DND-41 (cell line): ENCODE measurements around the gene UBA3.

ENCODE experiments used
- ATAC-seq: fragments of 200-7000 bp; cut with Tn5 transposase; 3 replicates; pipeline ENCODE4 v1.9.1; 2021; ENCODE audit warnings: low read depth; ENCODE audit not compliant: insufficient read depth
- DNase-seq: peaks from one replicate; pipeline ENCODE4 v3.0.0-alpha.2; 2020
- H2AFZ ChIP-seq: 2 replicates; pipeline ENCODE4 v1.6.0; 2012; ENCODE audit warnings: low read depth, low read length
- H3K27ac ChIP-seq: 2 replicates; pipeline ENCODE4 v1.5.1; 2012; ENCODE audit warnings: low read length, inconsistent platforms
- H3K27me3 ChIP-seq: fragments of 200-600 bp; sonication (generic); 2 replicates; pipeline ENCODE4 v1.6.0; 2012; ENCODE audit warnings: low read length, mild to moderate bottlenecking, inconsistent platforms; ENCODE audit not compliant: insufficient read depth, poor library complexity
- H3K36me3 ChIP-seq: 2 replicates; pipeline ENCODE4 v1.5.1; 2012; ENCODE audit warnings: low read length, inconsistent platforms; ENCODE audit not compliant: insufficient read depth
- H3K4me1 ChIP-seq: 2 replicates; pipeline ENCODE4 v1.5.1; 2012; ENCODE audit warnings: mild to moderate bottlenecking, low read length; ENCODE audit not compliant: insufficient read depth
- H3K4me2 ChIP-seq: 2 replicates; pipeline ENCODE4 v1.6.0; 2012; ENCODE audit warnings: mild to moderate bottlenecking, moderate library complexity, low read length, inconsistent platforms; ENCODE audit not compliant: insufficient read depth
- H3K4me3 ChIP-seq, 2 experiments: fragments of 200-600 bp in 1 of 2; shearing (Covaris generic) in 1 of 2; 2 replicates each; pipeline ENCODE4 v1.5.1; 2012 to 2016; ENCODE audit warnings: inconsistent platforms in 2 of 2, low read length in 2 of 2, mild to moderate bottlenecking in 2 of 2, low read depth in 1 of 2, moderate library complexity in 1 of 2
- H3K79me2 ChIP-seq: 2 replicates; pipeline ENCODE4 v1.6.0; 2012; ENCODE audit warnings: low read length, inconsistent platforms; ENCODE audit not compliant: insufficient read depth
- H3K9ac ChIP-seq: 2 replicates; pipeline ENCODE4 v1.6.0; 2012; ENCODE audit warnings: low read depth, mild to moderate bottlenecking, inconsistent platforms, low read length, moderate library complexity
- H3K9me3 ChIP-seq: 2 replicates; pipeline ENCODE4 v1.5.1; 2012; ENCODE audit warnings: low read length, moderate library complexity, mild to moderate bottlenecking, inconsistent platforms; ENCODE audit not compliant: insufficient read depth, severe bottlenecking
- H4K20me1 ChIP-seq: 2 replicates; pipeline ENCODE4 v1.6.0; 2012; ENCODE audit warnings: low read length; ENCODE audit not compliant: insufficient read depth
- EZH2 ChIP-seq: IDR thresholded peaks from 3 replicates; pipeline ENCODE4 v1.6.1; 2012; ENCODE audit warnings: borderline replicate concordance, low read depth, mild to moderate bottlenecking, moderate library complexity, low read length, inconsistent platforms; ENCODE audit not compliant: severe bottlenecking
- TF ChIP-seq, protein P1 (sequence below): IDR thresholded peaks from 2 replicates; pipeline ENCODE4 v1.5.1; 2012; ENCODE audit warnings: borderline replicate concordance, low read length, moderate library complexity, mild to moderate bottlenecking; ENCODE audit not compliant: poor library complexity, severe bottlenecking; ENCODE audit errors: extremely low read depth

The UBA3 gene

DNA sequence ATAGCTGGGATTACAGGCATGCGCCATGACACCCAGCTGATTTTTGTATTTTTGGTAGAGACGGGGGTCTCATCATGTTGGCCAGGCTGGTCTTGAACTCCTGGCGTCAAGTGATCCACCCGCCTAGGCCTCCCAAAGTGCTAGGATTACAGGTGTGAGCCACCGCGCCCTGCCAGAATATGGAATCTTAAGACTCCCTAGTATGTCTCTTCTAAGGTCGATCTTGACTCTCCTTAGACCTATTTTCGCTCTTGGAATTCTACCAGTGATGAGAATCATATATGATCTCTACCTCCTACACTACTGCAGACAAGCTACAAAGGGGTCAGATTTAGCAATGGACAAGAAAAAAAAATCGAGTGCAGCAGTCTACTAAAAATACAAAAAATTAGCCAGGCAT is 47.4 kb downstream of the UBA3 start:
- H3K4me1 ChIP-seq, result no peaks in the 10 kb centered on the region
- TF ChIP-seq EZH2, result no peak
- TF ChIP-seq, protein P1, sequence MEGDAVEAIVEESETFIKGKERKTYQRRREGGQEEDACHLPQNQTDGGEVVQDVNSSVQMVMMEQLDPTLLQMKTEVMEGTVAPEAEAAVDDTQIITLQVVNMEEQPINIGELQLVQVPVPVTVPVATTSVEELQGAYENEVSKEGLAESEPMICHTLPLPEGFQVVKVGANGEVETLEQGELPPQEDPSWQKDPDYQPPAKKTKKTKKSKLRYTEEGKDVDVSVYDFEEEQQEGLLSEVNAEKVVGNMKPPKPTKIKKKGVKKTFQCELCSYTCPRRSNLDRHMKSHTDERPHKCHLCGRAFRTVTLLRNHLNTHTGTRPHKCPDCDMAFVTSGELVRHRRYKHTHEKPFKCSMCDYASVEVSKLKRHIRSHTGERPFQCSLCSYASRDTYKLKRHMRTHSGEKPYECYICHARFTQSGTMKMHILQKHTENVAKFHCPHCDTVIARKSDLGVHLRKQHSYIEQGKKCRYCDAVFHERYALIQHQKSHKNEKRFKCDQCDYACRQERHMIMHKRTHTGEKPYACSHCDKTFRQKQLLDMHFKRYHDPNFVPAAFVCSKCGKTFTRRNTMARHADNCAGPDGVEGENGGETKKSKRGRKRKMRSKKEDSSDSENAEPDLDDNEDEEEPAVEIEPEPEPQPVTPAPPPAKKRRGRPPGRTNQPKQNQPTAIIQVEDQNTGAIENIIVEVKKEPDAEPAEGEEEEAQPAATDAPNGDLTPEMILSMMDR, result no peak
- no peaks in the 10 kb centered on the region for H3K9me3 ChIP-seq
- no peaks in the 10 kb centered on the region for H3K79me2 ChIP-seq
- peaks cover 79% of the 10 kb centered on the region for H3K36me3 ChIP-seq
- no peak overlapping the region for H3K27ac ChIP-seq
- H4K20me1 ChIP-seq, result no peaks in the 10 kb centered on the region
- no peak for ATAC-seq
- no peak for DNase-seq
- H2AFZ ChIP-seq, result no peak overlapping the region
- H3K4me2 ChIP-seq, result no peak overlapping the region
- H3K9ac ChIP-seq, result no peak overlapping the region
- no peaks in the 10 kb centered on the region for H3K27me3 ChIP-seq
- H3K4me3 ChIP-seq, result no peak overlapping the region

DNA sequence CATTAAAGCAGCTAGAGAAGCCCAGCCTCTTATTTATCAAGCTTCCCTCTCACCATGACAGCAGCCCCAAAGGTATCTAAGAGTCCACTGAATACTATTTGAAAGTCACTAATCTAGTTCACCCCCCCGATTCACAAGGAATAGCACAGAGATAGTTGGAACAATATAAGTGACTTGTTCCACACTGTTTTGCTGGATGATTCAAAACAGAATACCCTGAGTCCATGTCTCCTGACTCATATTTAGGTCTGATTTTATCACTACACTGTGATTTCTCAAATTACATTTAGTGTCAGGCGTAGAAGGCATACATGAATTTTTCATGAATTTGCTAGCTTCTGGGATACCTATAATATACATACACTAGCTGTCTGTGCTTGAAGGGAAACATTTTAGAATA is 48.0 kb downstream of the UBA3 start:
- no peak overlapping the region for H3K27ac ChIP-seq
- TF ChIP-seq, protein P1, result no peak
- no peak for TF ChIP-seq EZH2
- no peak overlapping the region for H3K9ac ChIP-seq
- peaks cover 82% of the 10 kb centered on the region for H3K36me3 ChIP-seq
- H4K20me1 ChIP-seq, result no peaks in the 10 kb centered on the region
- H3K4me2 ChIP-seq, result no peak overlapping the region
- ATAC-seq (no peak), DNase-seq (no peak)
- no peaks in the 10 kb centered on the region for H3K9me3 ChIP-seq
- no peak overlapping the region for H3K4me3 ChIP-seq
- no peaks in the 10 kb centered on the region for H3K4me1 ChIP-seq
- no peak overlapping the region for H2AFZ ChIP-seq
- no peaks in the 10 kb centered on the region for H3K27me3 ChIP-seq
- H3K79me2 ChIP-seq, result no peaks in the 10 kb centered on the region

DNA sequence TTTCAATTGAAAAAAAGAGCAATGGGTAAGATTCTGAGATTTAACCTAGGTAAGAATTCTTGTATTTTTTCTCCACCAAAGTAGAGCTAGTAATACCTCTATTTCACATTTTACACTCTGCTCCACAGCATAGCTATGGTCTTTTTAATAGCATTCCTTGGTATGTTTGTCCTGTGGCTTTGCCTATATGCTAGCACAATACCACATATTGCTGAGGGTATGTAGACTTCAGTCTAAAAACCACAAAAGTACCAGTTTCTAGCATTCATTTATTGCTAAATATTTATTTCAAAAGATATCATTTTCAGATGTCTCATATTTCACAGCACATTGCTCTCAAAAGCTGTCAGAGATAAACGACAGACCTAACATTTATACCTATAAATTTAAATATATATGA is 48.5 kb downstream of the UBA3 start:
- Histone ChIP-seq H3K79me2 (no peaks in the 10 kb centered on the region), H2AFZ (no peak overlapping the region), H3K36me3 (peaks cover 80% of the 10 kb centered on the region), H3K9ac (no peak overlapping the region), H3K9me3 (no peaks in the 10 kb centered on the region), H4K20me1 (no peaks in the 10 kb centered on the region), H3K4me1 (no peaks in the 10 kb centered on the region), H3K4me3 (no peak overlapping the region), H3K4me2 (no peak overlapping the region), H3K27me3 (no peaks in the 10 kb centered on the region), H3K27ac (no peak overlapping the region)
- TF ChIP-seq EZH2, result no peak
- DNase-seq (no peak), ATAC-seq (no peak)

DNA sequence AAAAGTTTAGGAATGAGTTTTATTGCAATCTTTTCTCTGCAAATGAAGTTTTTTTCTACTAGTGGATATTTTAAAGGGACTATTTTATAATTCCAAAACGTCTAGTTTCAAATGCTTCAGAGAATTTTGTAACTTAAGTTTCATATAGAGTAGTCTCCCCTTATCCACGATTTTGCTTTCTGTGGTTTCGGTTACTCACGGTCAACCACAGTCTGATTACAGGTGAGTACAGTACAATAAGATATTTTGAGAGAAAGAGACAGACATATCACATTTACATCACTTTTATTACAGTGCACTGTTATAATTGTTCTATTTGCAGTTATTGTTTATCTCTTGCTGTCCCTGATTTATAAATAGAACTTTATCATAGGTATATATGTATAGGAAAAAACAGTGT is 59.3 kb downstream of the UBA3 start:
- no peak for ATAC-seq
- Histone ChIP-seq H3K4me3 (no peak overlapping the region), H3K36me3 (peaks cover 18% of the 10 kb centered on the region), H3K27me3 (no peaks in the 10 kb centered on the region), H2AFZ (no peak overlapping the region), H4K20me1 (no peaks in the 10 kb centered on the region), H3K4me1 (no peaks in the 10 kb centered on the region), H3K4me2 (no peak overlapping the region), H3K79me2 (no peaks in the 10 kb centered on the region), H3K9me3 (no peaks in the 10 kb centered on the region), H3K9ac (no peak overlapping the region), H3K27ac (no peak overlapping the region)
- no peak for DNase-seq
- TF ChIP-seq, protein P1, result no peak
- TF ChIP-seq EZH2, result no peak
